LNCAP (cell line): ENCODE data around the gene REEP3.

Source experiments
- TF ChIP-seq, protein P1 (sequence below): fragments of 450-650 bp; IDR thresholded peaks from 2 replicates; pipeline ENCODE4 v1.5.1; 2017; ENCODE audit warnings: mild to moderate bottlenecking

The REEP3 gene

DNA sequence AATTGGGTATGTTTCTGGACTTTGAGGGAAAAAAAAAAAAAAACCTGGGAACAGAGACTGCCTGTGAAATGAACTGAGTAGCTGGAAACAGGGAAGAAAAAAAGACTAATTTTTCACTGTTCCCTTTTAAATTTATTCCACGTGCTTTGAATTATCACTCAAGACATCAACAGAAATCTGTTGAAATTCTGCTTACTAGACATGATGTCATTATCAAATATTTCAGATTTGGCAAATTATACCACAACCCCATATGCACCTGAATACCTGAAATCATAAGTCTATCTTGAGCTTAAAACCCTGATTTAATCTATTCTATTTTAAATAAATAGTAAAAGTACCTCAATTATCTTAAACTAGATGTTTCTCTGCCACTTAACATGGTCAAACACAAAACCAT lies 5.0 kb upstream of the REEP3 start:
- TF ChIP-seq, protein P1, sequence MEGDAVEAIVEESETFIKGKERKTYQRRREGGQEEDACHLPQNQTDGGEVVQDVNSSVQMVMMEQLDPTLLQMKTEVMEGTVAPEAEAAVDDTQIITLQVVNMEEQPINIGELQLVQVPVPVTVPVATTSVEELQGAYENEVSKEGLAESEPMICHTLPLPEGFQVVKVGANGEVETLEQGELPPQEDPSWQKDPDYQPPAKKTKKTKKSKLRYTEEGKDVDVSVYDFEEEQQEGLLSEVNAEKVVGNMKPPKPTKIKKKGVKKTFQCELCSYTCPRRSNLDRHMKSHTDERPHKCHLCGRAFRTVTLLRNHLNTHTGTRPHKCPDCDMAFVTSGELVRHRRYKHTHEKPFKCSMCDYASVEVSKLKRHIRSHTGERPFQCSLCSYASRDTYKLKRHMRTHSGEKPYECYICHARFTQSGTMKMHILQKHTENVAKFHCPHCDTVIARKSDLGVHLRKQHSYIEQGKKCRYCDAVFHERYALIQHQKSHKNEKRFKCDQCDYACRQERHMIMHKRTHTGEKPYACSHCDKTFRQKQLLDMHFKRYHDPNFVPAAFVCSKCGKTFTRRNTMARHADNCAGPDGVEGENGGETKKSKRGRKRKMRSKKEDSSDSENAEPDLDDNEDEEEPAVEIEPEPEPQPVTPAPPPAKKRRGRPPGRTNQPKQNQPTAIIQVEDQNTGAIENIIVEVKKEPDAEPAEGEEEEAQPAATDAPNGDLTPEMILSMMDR, result no peak

DNA sequence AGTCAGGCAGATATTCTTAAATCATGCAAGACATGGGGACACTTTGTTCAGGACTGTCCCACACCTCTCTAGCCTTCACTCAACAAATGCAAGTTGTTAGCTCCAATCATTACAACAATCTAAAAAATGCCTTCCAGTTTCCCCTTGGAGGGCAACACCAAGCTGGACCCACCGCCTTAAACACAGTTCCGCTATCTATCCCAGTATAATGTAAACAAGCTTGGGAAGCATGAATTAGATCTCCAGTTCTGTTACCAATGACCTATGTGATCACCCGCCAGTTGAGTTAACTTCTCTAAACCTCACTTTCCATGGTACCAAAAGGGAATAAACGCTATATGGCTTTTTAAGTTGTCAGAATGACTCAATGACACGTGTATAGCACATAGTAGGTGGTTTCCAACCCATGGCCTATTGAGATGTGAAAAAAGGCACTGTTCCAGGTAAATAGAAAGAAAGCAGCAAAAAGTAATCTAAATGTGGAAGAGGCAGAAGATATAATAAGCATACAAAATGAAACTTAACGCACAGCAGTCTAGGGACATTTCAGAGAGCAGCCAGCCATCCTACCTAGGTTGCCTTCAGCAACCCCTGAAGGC lies 2.4 kb upstream of the REEP3 start:
- TF ChIP-seq, protein P1, result no peak

DNA sequence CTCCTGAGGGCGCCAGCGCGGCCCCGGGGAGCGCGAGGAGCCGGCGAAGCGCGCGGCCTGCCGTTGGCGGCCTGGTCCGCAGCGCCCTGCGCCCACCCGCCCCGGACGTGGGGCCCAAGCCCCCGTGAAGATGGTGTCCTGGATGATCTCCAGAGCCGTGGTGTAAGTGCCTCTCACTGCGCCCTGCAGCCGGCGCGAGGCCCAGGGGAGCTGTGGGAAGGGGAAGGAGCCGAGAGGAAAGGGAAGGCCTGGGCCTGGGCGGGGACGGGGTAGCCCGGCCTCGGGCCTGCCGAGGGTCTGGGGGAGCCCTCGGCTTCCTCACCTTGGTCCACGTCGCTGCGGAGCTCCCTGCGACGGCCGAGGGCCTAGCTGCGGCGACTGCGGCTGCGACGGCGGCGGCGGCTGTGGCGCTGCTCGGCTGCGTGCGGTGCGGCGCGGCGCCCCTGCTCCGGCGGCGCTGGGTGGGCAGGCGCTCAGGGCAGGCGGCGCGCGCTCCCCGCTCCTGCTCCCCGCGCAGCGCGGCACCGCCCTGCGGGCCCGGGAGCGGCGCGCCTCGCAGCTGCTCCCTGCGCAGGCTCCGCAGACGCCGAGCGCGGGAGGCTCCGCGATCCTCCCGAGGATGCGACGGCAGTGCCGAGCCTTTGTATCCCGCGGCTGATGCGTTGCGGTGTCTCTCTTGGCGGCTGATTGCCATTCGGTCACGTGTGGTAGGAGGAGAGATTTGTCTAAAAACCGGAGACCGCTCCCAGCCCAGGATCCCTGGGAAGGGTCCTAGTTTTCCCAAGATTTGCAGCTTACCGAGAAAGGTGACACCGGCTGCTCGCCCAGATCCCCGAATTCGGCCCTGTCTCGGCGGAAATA lies 445 bp downstream of the REEP3 start:
- TF ChIP-seq, protein P1, result no peak

DNA sequence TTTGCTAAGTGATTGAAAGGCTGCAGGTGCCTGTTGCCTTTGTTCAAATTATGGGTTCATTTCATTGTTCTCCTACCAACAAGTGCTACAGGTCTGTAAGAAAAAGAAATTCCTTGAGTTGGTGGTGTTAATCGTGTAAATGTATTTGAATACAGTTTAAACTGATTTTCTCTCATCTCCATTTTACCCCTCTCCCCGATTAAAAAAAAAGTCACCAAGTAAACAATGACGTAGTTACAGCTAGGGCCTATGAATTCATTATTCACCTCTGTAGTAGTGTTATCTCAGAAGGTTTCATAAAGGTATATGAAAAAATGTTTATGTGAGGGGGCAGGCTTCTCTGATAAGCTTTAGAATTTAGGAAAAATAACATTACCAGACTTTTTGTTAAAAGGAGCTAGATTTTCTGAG lies 1.1 kb downstream of the REEP3 start:
- TF ChIP-seq, protein P1, result no peak

DNA sequence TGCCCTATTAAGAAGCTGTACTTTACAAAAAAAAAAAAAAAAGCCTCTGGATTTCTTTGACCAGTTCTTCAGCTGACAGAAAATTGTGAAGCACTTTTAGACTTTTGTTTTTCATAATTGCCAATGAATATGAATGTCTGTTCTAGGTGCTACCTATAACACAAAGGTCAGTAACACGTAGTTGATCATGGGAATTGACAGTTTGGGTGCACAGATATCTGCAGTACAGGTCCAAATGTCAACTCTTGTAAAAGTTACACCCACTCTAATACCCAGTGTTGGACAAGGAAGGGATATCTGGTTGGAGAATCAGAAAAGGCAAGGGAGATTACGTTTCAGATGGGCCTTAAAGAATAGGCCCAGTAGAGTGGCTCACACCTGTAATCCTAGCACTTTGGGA lies 1.8 kb downstream of the REEP3 start:
- TF ChIP-seq, protein P1, result no peak

DNA sequence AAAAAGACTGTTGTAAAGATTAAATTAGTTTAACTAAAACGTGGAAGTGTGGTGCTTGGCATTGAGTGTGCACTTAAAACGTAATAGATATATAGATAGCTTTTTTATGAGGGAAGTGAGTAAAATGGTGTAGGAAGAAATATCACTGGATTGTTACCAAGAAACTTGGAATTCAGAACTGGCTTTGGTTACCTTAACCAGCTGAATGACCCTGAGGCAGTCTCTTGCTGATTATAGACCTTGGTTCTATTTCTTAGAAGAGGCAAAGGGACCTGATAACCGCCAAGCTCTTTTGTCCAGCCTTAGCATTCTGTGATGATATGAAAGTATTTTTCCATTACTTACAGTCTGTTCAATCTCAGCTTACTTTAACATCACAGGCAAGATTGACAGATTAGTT lies 3.8 kb downstream of the REEP3 start:
- TF ChIP-seq, protein P1, result no peak

DNA sequence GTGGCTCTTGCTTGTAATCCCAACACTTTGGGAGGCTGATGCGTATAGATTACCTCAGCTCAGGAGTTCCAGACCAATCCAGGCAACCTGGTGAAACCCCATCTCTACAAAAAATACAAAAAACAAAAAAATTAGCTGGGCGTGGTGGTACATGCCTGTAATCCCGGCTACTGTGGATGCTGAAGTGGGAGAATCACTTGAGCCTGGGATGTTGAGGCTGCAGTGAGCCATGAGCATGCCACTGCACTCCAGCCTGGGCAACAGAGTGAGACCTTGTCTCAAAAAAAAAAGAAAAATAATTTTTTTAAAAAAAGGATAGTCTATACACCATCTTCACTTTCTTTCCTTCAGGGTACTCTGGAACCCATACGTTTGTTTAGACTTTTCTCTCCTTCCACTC lies 6.2 kb downstream of the REEP3 start:
- TF ChIP-seq, protein P1, result no peak
